H9 (cell line): Measurements from ENCODE around the gene PTGS1. TPM values are rescaled to one million over a fixed set of nuclear protein-coding genes. Genes with fewer than 3 reads are reported as not detected.

Source experiments
- DNase-seq: peaks from one replicate; pipeline ENCODE4 v3.0.0-alpha.2; 2017
- H2AFZ ChIP-seq: one replicate; pipeline ENCODE4 v1.6.1; 2013; ENCODE audit warnings: mild to moderate bottlenecking, low read length, control low read depth, moderate library complexity
- H2AK5ac ChIP-seq: 2 replicates; pipeline ENCODE4 v1.6.1; 2013; ENCODE audit warnings: low read length, control low read depth, mixed read lengths; ENCODE audit not compliant: insufficient read length
- H2BK120ac ChIP-seq: one replicate; pipeline ENCODE4 v1.6.1; 2013; ENCODE audit warnings: low read depth, mild to moderate bottlenecking, low read length, control low read depth, inconsistent platforms; ENCODE audit not compliant: poor library complexity, severe bottlenecking
- H2BK12ac ChIP-seq: 2 replicates; pipeline ENCODE4 v1.6.1; 2013; ENCODE audit warnings: low read length, control low read depth, mixed read lengths, low read depth; ENCODE audit not compliant: insufficient read length
- H2BK15ac ChIP-seq: 2 replicates; pipeline ENCODE4 v1.6.1; 2013; ENCODE audit warnings: low read depth, low read length, control low read depth
- H2BK20ac ChIP-seq: one replicate; pipeline ENCODE4 v1.6.1; 2013; ENCODE audit warnings: low read depth, mild to moderate bottlenecking, low read length, control low read depth, inconsistent platforms; ENCODE audit not compliant: poor library complexity, severe bottlenecking
- H2BK5ac ChIP-seq: 2 replicates; pipeline ENCODE4 v1.6.1; 2013; ENCODE audit warnings: low read length, control low read depth, mixed read lengths; ENCODE audit not compliant: insufficient read length
- H3K14ac ChIP-seq: 2 replicates; pipeline ENCODE4 v1.6.1; 2013; ENCODE audit warnings: low read length, control low read depth; ENCODE audit not compliant: insufficient read depth
- H3K18ac ChIP-seq: 2 replicates; pipeline ENCODE4 v1.6.1; 2013; ENCODE audit warnings: low read depth, mild to moderate bottlenecking, mixed read lengths, low read length, control low read depth; ENCODE audit not compliant: insufficient read length
- H3K23ac ChIP-seq: 2 replicates; pipeline ENCODE4 v1.6.1; 2013; ENCODE audit warnings: low read length, control low read depth, mixed read lengths, low read depth; ENCODE audit not compliant: insufficient read length
- H3K23me2 ChIP-seq: 2 replicates; pipeline ENCODE4 v1.6.1; 2013; ENCODE audit warnings: low read depth, mild to moderate bottlenecking, mixed read lengths, low read length, control low read depth; ENCODE audit not compliant: insufficient read length, poor library complexity, severe bottlenecking
- H3K27ac ChIP-seq: 2 replicates; pipeline ENCODE4 v1.5.1; 2013; ENCODE audit warnings: low read length, control low read depth, mixed read lengths, low read depth; ENCODE audit not compliant: insufficient read length
- H3K27me3 ChIP-seq: 2 replicates; pipeline ENCODE4 v1.6.1; 2013; ENCODE audit warnings: low read length, control low read depth, inconsistent platforms; ENCODE audit not compliant: insufficient read depth
- H3K4ac ChIP-seq: 2 replicates; pipeline ENCODE4 v1.6.1; 2013; ENCODE audit warnings: low read depth, mild to moderate bottlenecking, control low read depth, inconsistent platforms, low read length, moderate library complexity
- H3K4me1 ChIP-seq: 2 replicates; pipeline ENCODE4 v1.6.1; 2013; ENCODE audit warnings: low read length, control low read depth, inconsistent platforms; ENCODE audit not compliant: insufficient read depth
- H3K4me2 ChIP-seq: 2 replicates; pipeline ENCODE4 v1.6.1; 2013; ENCODE audit warnings: low read length, control low read depth, mixed read lengths; ENCODE audit not compliant: insufficient read length, insufficient read depth
- H3K56ac ChIP-seq: 2 replicates; pipeline ENCODE4 v1.6.1; 2013; ENCODE audit warnings: low read depth, mild to moderate bottlenecking, mixed read lengths, low read length, control low read depth; ENCODE audit not compliant: insufficient read length
- H3K79me1 ChIP-seq: 2 replicates; pipeline ENCODE4 v1.6.1; 2013; ENCODE audit warnings: low read depth, mild to moderate bottlenecking, moderate library complexity, low read length, control low read depth, inconsistent platforms; ENCODE audit not compliant: insufficient read depth, poor library complexity, severe bottlenecking
- H3K79me2 ChIP-seq: 2 replicates; pipeline ENCODE4 v1.6.1; 2013; ENCODE audit warnings: low read length, control low read depth, inconsistent platforms; ENCODE audit not compliant: insufficient read depth
- H3K9ac ChIP-seq: 2 replicates; pipeline ENCODE4 v1.6.1; 2013; ENCODE audit warnings: low read length, control low read depth, mixed read lengths; ENCODE audit not compliant: insufficient read length; ENCODE audit errors: extremely low read depth
- H3K9me3 ChIP-seq: one replicate; pipeline ENCODE4 v1.6.1; 2013; ENCODE audit warnings: low read depth, low read length, inconsistent platforms; ENCODE audit not compliant: control insufficient read depth
- H3T11ph ChIP-seq: one replicate; pipeline ENCODE4 v1.6.1; 2013; ENCODE audit warnings: mild to moderate bottlenecking, low read length, control low read depth, inconsistent platforms
- H4K20me1 ChIP-seq: one replicate; pipeline ENCODE4 v1.6.1; 2013; ENCODE audit not compliant: control insufficient read depth, insufficient read length, insufficient read depth
- H4K5ac ChIP-seq: 2 replicates; pipeline ENCODE4 v1.6.1; 2013; ENCODE audit warnings: low read depth, mild to moderate bottlenecking, mixed read lengths, low read length, control low read depth; ENCODE audit not compliant: insufficient read length
- H4K8ac ChIP-seq: replicated peaks from 2 replicates; pipeline ENCODE4 v1.6.1; 2013; ENCODE audit warnings: low read length, control low read depth, mixed read lengths, low read depth; ENCODE audit not compliant: insufficient read length
- H4K91ac ChIP-seq: 2 replicates; pipeline ENCODE4 v1.6.1; 2013; ENCODE audit warnings: low read depth, mild to moderate bottlenecking, moderate library complexity, mixed read lengths, low read length, control low read depth; ENCODE audit not compliant: insufficient read length
- H3K27ac Mint-ChIP-seq, 3 experiments: 2 replicates in 2 of 3; 3 replicates in 1 of 3; pipeline ENCODE4 v1.8.0; 2020 to 2021; ENCODE audit warnings: mixed read lengths in 3 of 3, mild to moderate bottlenecking in 1 of 3, moderate library complexity in 1 of 3
- H3K27me3 Mint-ChIP-seq: 2 replicates; pipeline ENCODE4 v1.8.0; 2021; ENCODE audit warnings: low read depth, mild to moderate bottlenecking, moderate library complexity, mixed read lengths
- H3K36me3 Mint-ChIP-seq, 3 experiments: 2 replicates in 2 of 3; 3 replicates in 1 of 3; pipeline ENCODE4 v1.8.0; 2020 to 2021; ENCODE audit warnings: low read depth in 3 of 3, mixed read lengths in 3 of 3; ENCODE audit not compliant: insufficient read depth in 1 of 3
- H3K4me1 Mint-ChIP-seq, 2 experiments: 2 replicates each; pipeline ENCODE4 v1.8.0; 2020; ENCODE audit warnings: mixed read lengths in 2 of 2
- H3K4me3 Mint-ChIP-seq, 2 experiments: 2 replicates in 1 of 2; 3 replicates in 1 of 2; pipeline ENCODE4 v1.8.0; 2020 to 2021; ENCODE audit warnings: mild to moderate bottlenecking in 2 of 2, mixed read lengths in 2 of 2, moderate library complexity in 1 of 2
- H3K9me3 Mint-ChIP-seq, 2 experiments: 2 replicates in 1 of 2; 3 replicates in 1 of 2; pipeline ENCODE4 v1.8.0; 2020; ENCODE audit warnings: mild to moderate bottlenecking in 2 of 2, mixed read lengths in 2 of 2, moderate library complexity in 1 of 2
- CTCF ChIP-seq: fragments of 200-600 bp; sonication (generic); conservative IDR thresholded peaks from 3 replicates; pipeline ENCODE4 v1.8.0; 2021; ENCODE audit warnings: antibody characterized with exemption, mild to moderate bottlenecking
- WGBS: extraction: QIAGEN DNeasy Blood & Tissue Kit; methylation state at CpG from one replicate; pipeline ENCODE4 v1.1.7; 2013; ENCODE audit warnings: missing lambda C conversion rate, low lambda C conversion rate, mixed read lengths; ENCODE audit not compliant: insufficient read length; ENCODE audit errors: extremely low coverage; 5-methylcytosine and 5-hydroxymethylcytosine counted together
- total RNA-seq: library from RNA; stranded (reverse); gene quantifications from 2 replicates; pipeline ENCODE4 v1.2.1, GENCODE V29; 2021

Gene PTGS1
- total RNA-seq, 1 experiment from 2014 or later, result 1.3 TPM

GRCh38 chr9:122332644-122333043 lies 38.2 kb upstream of the PTGS1 start:
- Histone ChIP-seq H4K8ac (no peak overlapping the region), H3K4ac (no peak overlapping the region), H3K27me3 (no peaks in the 10 kb centered on the region), H3K14ac (no peak overlapping the region), H2BK20ac (no peak overlapping the region), H3K79me2 (no peaks in the 10 kb centered on the region), H3K18ac (no peak overlapping the region), H3K27ac (no peak overlapping the region), H3K4me2 (no peak overlapping the region), H2BK5ac (no peak overlapping the region), H2AFZ (no peak overlapping the region), H3K23me2 (no peaks in the 10 kb centered on the region), H3T11ph (no peak overlapping the region), H3K56ac (no peak overlapping the region), H3K4me1 (peaks cover 9% of the 10 kb centered on the region; the same call in 1 of the 2 replicates), H3K9me3 (no peaks in the 10 kb centered on the region), H4K5ac (no peak overlapping the region), H3K9ac (no peak overlapping the region), H4K91ac (no peak overlapping the region), H2BK15ac (no peak overlapping the region), H3K79me1 (no peaks in the 10 kb centered on the region), H2AK5ac (no peak overlapping the region), H3K23ac (no peak overlapping the region), H4K20me1 (no peaks in the 10 kb centered on the region), H2BK120ac (no peak overlapping the region), H2BK12ac (no peak overlapping the region)
- whole genome bisulfite sequencing, result no CpG with 5 or more reads among the region's 7 CpGs
- Mint-ChIP-seq H3K4me3 (no peak overlapping the region; a peak in 1 of 5 replicates), H3K27me3 (no peaks in the 10 kb centered on the region), H3K36me3 (no peaks in the 10 kb centered on the region), H3K27ac (peak overlapping the region in 1 of 3 experiments; percentile 20; a peak in 1 of 7 replicates), H3K4me1 (peaks cover 51 to 60% of the 10 kb centered on the region in 2 experiments), H3K9me3 (no peaks in the 10 kb centered on the region)
- TF ChIP-seq CTCF, result no peak
- no peak for DNase-seq
